Skin of body (tissue), 2 donors: ENCODE results near the gene ARPP19. TPM values are rescaled to one million over a fixed set of nuclear protein-coding genes. Genes with fewer than 3 reads are reported as not detected.
"Not testable (repeated sequence)": the region's sequence is repeated elsewhere in the genome, so short reads cannot be mapped to it uniquely, and the experiment has no call there.

Source experiments
- DNase-seq: peaks from one replicate; lab custom pipeline; 2025; lab: John Stamatoyannopoulos, UW
- total RNA-seq: library from RNA; depleted of rRNA; stranded (reverse); fragments of >200 nt; gene quantifications from one replicate; pipeline ENCODE4 v1.2.3, GENCODE V29; 2014

Gene ARPP19
- 102 TPM for total RNA-seq

- DNase-seq = peak; percentile 68
These were observed at the start of gene ARPP19 for GRCh38 chr15:52568601-52569585. ARPP19 (minus strand) TSS chr15:52569030; CDS start chr15:52568892, 138 bp downstream.

- DNase-seq = no peak
These were observed 48.2 kb upstream of the ARPP19 start for GRCh38 chr15:52617026-52617425.

- no peak for DNase-seq
These were observed 46.5 kb upstream of the ARPP19 start for GRCh38 chr15:52615302-52615701.

GRCh38 chr15:52609593-52609992 lies 40.8 kb upstream of the ARPP19 start:
- DNase-seq = no peak

GRCh38 chr15:52584414-52584813 lies 15.6 kb upstream of the ARPP19 start:
- no peak for DNase-seq

- no peak for DNase-seq
These were observed 11.0 kb upstream of the ARPP19 start for GRCh38 chr15:52579852-52580251.

GRCh38 chr15:52576692-52577091 lies 7.9 kb upstream of the ARPP19 start:
- DNase-seq = no peak

GRCh38 chr15:52575573-52575972 lies 6.7 kb upstream of the ARPP19 start:
- not testable (repeated sequence) for DNase-seq

- no peak for DNase-seq
These were observed 6.2 kb upstream of the ARPP19 start for GRCh38 chr15:52575072-52575471.

GRCh38 chr15:52574623-52575022 lies 5.8 kb upstream of the ARPP19 start:
- DNase-seq = not testable (repeated sequence)

GRCh38 chr15:52567871-52568600 lies 794 bp downstream of the ARPP19 start:
- peak; percentile 68 for DNase-seq

GRCh38 chr15:52566889-52567288 lies 1.9 kb downstream of the ARPP19 start:
- no peak for DNase-seq

- not testable (repeated sequence) for DNase-seq
These were observed 3.1 kb downstream of the ARPP19 start for GRCh38 chr15:52565417-52566358.

- no peak for DNase-seq
These were observed 5.2 kb downstream of the ARPP19 start for GRCh38 chr15:52563501-52564060.

GRCh38 chr15:52559575-52559974 lies 9.3 kb downstream of the ARPP19 start:
- DNase-seq = no peak

- no peak for DNase-seq
These were observed 9.8 kb downstream of the ARPP19 start for GRCh38 chr15:52559022-52559421.

GRCh38 chr15:52558196-52558595 lies 10.6 kb downstream of the ARPP19 start:
- DNase-seq = no peak

- no peak for DNase-seq
These were observed 11.6 kb downstream of the ARPP19 start for GRCh38 chr15:52557274-52557641.

- DNase-seq = no peak
These were observed 12.1 kb downstream of the ARPP19 start for GRCh38 chr15:52556524-52557273.

GRCh38 chr15:52552303-52552702 lies 16.5 kb downstream of the ARPP19 start:
- no peak for DNase-seq
